Measurements from ENCODE around the gene ZNHIT1.

The ZNHIT1 gene

GRCh38 chr7:101220295-101220694 lies 2.3 kb downstream of the ZNHIT1 start:
- TF ChIP-seq CTCF (IDR thresholded peaks at IDR 0.05; ENCODE audit: borderline replicate concordance, insufficient read depth, low read depth, low read length): no peak

GRCh38 chr7:101222275-101222830 lies 4.4 kb downstream of the ZNHIT1 start:
- no peak overlapping the region for H3K4me3 ChIP-seq (ENCODE audit: low read depth, low read length)
- TF ChIP-seq CTCF (IDR thresholded peaks at IDR 0.05; ENCODE audit: borderline replicate concordance, insufficient read depth, low read depth, low read length): no peak

More at GRCh38 chr7:101220295-101220694, 2.3 kb downstream of the ZNHIT1 start:
- H3K4me3 ChIP-seq (ENCODE audit: low read depth, low read length): no peak overlapping the region

- no peak for TF ChIP-seq CTCF (IDR thresholded peaks at IDR 0.05; ENCODE audit: borderline replicate concordance, insufficient read depth, low read depth, low read length)
- H3K4me3 ChIP-seq (ENCODE audit: low read depth, low read length): no peak overlapping the region
Measured at GRCh38 chr7:101223528-101223927, 5.6 kb downstream of the ZNHIT1 start.

- TF ChIP-seq CTCF (IDR thresholded peaks at IDR 0.05; ENCODE audit: borderline replicate concordance, insufficient read depth, low read depth, low read length): no peak
Measured at GRCh38 chr7:101225650-101226049, 7.7 kb downstream of the ZNHIT1 start.

GRCh38 chr7:101226721-101227120 lies 8.8 kb downstream of the ZNHIT1 start:
- TF ChIP-seq CTCF (IDR thresholded peaks at IDR 0.05; ENCODE audit: borderline replicate concordance, insufficient read depth, low read depth, low read length): no peak

More at GRCh38 chr7:101225650-101226049, 7.7 kb downstream of the ZNHIT1 start:
- no peak overlapping the region for H3K4me3 ChIP-seq (ENCODE audit: low read depth, low read length)

GRCh38 chr7:101231644-101232043 lies 13.7 kb downstream of the ZNHIT1 start:
- no peak for TF ChIP-seq CTCF (IDR thresholded peaks at IDR 0.05; ENCODE audit: borderline replicate concordance, insufficient read depth, low read depth, low read length)
- H3K4me3 ChIP-seq (ENCODE audit: low read depth, low read length): no peak overlapping the region

More at GRCh38 chr7:101226721-101227120, 8.8 kb downstream of the ZNHIT1 start:
- no peak overlapping the region for H3K4me3 ChIP-seq (ENCODE audit: low read depth, low read length)

- no peak for TF ChIP-seq CTCF (IDR thresholded peaks at IDR 0.05; ENCODE audit: borderline replicate concordance, insufficient read depth, low read depth, low read length)
- no peak overlapping the region for H3K4me3 ChIP-seq (ENCODE audit: low read depth, low read length)
Measured at GRCh38 chr7:101232141-101232850, 14.3 kb downstream of the ZNHIT1 start.
